GM21515 (cell line): ENCODE measurements around the gene PDZD4.

Source experiments
- ATAC-seq: cut with Tn5 transposase; IDR thresholded peaks from one replicate; pipeline ENCODE4 v1.9.1; 2021; ENCODE audit not compliant: unreplicated experiment

Gene PDZD4, protein sequence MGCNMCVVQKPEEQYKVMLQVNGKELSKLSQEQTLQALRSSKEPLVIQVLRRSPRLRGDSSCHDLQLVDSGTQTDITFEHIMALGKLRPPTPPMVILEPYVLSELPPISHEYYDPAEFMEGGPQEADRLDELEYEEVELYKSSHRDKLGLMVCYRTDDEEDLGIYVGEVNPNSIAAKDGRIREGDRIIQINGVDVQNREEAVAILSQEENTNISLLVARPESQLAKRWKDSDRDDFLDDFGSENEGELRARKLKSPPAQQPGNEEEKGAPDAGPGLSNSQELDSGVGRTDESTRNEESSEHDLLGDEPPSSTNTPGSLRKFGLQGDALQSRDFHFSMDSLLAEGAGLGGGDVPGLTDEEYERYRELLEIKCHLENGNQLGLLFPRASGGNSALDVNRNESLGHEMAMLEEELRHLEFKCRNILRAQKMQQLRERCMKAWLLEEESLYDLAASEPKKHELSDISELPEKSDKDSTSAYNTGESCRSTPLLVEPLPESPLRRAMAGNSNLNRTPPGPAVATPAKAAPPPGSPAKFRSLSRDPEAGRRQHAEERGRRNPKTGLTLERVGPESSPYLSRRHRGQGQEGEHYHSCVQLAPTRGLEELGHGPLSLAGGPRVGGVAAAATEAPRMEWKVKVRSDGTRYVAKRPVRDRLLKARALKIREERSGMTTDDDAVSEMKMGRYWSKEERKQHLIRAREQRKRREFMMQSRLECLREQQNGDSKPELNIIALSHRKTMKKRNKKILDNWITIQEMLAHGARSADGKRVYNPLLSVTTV

DNA sequence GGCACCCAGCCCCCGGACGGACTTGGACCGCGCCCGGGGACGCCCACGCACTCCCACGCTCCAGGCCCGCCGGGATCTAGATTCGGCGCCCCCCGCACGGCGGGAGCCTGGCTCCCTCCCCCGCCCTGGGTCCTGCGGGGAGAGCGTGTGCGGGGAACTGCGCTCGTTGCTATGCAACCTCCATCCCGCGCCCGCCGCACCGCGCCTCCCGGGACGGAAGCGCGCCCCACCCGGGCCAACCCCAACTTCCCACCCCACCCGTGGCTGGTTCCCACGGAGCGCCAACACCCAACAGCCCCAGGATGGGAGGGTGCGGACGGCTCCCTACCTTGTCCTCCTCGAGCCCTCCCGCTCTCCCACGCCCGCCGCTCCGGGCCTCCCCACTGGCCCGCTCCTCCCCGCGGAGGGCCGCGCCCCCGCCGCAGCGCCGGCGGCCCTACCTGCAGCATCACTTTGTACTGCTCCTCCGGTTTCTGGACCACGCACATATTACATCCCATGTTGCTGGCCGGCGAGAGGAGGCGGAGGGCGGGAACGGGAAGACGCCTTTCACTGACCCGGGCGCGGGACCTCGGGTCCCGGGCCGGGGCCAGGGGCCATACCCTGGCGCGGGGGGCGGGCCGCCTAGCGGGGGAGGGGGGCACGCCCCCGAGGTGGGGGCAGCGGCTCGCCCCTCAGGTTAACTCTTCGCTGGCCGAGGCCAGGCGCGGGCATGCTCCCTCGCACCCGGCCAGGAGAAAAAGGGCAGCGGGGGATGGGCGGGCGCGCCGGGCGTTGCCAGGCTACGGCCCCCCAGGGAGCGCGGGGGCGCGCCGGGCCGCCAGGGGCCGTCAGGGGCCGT is at the start of gene PDZD4:
PDZD4 (minus strand) TSS at position 746 of the 841 bp plus-strand sequence; CDS start at position 500, 246 bp downstream.
- no peak for ATAC-seq

DNA sequence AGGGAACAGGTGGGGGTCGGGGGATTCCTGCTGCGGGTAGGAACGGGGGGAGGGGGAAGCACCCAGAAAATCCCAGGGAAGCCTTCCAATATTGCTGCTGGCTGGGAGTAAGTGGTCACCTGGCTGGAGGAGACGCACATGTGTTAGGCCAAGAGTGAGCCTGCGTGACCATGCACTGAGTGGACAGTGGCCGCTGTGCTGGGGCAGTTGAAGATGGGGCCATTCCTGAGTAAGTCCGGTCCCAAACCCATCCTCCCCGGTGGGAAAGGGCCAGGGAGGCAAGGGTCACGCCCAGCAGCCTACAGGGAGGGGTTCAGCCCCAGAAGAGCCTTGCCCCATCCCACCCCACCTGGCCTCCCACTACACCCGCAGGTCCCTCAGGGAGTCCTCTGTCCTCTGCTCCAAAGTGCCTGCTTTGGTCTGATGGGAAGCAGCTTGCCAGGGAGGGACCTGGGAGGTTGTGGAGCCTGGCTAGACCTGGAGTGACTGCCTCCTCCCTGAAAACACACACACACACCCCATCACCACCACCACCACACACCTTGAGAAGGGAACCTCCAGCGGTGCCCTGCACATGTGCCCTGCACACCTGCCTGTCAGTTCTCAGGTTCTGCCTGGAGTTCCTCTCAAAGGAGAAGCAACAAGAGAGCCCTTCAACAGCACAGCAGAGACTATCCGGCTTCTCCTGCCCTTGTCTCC is 49.5 kb upstream of the PDZD4 start:
- ATAC-seq = no peak

DNA sequence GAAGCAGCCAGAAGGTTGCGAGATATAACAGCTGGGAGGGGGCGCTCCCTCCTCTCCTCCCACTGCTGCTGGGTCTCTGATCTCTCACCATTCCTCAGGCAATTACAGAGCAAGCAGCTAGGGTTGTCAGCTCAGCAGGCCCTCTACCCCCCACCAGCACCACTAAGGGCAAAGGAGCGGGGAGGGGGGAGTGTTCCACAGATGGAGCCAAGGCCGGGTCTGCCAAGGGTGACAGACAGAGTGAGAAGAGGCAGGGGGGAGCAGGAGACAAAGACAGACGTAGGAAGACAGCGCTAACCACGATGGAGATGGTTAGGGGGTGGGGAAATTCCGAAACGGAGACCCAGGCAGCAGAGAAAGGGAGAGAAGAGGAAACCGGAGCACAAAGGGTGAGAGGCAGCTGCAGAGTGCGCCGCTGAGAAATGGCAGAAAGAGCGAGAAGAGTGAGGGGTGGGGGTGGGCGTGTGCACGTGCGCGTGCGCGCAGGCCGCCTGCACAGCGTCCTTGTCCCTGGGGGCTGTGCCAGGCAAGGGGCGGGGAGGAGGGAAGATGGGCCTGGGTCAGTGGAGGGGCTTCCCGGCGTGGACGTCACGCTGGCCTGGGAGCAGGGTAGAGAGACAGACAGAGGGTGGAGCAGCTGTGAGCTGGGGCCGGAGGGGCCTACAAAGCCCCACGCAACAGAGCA is 48.8 kb upstream of the PDZD4 start:
- no peak for ATAC-seq

DNA sequence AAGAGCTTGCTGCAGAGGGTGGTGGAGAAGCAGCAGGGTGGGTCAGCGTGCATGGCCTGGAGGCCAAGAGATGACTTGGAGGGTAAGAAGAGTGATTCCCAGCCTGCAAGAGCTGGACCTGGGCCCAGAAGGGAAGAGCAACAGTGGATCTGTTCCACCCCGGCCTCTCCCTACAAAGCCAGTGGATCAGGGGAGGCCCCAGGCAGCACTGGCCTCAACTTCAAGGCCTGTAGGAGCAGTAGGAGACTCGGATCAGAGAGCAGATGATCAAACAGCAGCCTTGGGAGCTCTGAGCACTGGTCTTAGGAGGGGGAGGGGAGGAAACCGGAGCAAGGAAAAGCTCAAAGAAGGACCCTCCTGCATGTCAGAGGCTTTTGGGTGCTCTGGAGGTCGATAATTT is 48.0 kb upstream of the PDZD4 start:
- no peak for ATAC-seq

DNA sequence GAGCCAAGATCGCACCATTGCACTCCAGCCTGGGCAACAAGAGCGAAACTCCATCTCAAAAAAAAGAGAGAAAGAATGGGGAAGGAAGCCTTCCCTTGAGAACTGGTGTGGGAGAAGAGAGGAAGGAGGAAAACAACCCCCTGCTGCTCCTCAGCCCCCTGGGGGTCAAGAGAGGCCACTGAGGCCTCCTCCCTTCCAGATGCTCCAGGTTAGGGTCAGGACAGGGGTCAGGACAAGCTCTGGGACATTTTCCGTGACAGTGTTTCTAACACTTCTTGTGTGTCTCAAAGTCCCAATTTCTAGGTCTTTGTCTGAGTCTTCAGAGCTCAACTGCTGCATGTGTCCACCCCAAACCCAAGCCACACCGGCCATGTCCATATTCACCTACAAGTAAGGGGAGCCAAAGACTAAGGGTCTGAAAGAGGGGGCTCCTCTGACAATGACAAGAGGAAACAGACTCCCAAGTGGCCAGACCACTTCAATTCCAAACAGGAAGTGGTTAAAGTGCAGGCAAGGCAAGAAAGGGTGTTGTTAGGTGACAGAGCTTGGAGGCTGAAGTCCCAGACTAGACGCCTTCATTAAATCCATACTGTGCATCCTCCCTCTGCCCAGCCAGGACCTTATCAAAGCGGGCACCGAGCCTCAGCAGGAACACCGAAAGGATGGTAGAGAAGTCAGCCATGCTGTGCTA is 47.4 kb upstream of the PDZD4 start:
- ATAC-seq = no peak

DNA sequence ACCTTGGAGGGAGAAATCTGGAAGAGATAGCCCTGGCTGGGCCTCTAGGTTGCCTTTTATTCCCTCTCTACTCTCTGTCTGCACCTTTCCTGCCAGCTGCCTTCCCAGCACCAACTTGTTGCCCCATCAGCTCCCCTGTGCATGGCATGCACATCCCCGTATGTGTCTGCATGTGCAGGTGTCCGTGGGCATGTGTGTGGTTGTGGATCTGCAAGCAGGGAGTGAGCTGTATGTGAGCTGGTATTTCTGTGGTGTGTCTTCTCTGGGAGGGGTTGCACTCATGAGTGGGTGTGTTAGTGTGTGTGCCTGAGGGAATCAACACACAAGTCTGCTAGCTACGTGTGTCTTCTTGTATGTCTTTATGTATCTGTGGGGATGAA is 45.8 kb upstream of the PDZD4 start:
- no peak for ATAC-seq

DNA sequence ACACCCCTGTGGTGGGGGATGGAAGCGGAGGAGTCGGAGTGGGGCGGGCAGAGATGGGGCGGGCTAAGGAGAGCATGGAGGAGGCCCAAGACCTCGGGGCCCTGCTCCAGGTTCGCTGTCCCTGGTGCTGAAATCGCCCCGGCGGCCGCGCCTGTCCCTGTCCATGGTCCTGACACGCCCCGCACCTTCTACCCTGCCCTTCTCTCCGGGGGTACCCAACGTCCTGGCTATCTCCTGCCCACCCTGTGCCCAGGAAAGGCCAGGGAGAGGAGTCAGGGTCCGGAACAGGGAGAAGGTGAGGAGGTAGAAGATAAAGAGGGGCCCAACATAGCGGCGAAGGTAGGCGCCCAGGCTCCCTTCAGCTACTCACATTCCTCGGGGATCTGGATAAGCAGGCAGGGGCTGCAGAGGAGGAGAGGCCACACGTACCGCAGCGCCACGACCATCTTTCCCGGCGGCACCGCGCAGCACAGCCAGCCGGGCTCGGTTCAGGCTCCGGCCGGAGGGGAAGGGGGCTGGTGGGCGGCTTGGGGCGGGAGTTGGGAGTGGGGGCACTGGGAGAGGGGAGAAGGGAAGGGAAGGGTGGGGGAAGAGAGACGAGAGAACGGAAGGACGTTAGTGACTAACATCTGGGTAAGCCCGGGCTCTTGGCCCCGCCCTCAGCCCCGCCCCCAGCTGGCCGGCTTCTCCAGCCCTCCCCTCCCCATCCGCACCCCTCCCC is 45.2 kb upstream of the PDZD4 start:
- no peak for ATAC-seq

DNA sequence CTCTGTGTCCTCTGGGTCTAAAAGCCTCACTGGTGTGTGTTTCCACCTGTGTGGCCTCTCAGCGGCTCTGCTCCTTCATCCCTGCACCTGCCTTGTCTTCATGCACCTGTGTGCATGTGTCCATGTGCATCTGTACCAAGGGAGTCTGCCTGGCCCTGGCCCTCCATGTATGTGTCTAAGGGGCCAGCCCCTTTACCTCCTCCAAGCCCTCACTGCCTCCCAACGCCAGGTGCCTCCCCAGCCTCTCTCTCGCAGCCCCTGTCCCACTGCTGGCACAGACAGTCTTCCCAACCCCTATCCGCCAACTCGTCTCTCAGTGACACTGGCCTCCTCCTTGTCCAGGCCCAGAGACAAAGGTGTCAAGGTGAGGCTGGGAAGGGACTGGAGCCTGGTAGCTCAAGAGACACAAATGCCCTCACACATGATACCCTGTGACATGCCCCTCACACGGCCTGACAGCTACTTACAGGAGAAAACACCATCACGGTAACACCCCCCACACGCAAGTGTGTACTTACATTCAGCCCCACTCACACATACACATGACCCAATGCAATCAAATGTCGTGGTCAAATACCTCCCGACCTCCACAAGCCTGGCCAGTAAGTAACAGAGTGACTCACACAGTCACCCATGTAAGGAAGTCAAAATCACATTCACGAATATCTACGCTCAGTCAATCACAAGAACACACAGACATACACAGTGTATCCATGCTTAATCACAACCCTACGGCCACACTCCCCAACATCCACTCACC is 44.2 kb upstream of the PDZD4 start:
- no peak for ATAC-seq

DNA sequence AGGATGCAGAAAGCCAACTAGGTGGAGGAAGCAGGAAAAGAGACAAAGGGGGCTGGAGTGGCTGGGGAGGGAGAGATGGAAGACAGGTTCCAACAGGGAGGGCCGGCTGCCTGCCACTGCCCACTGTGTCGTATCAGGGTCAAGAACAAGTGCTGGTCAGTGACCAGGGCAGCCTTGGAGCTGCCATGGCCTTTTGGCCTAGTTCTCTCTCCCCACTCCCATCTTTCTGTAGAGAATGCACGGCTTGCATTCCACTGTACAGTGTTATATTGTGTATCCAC is 43.7 kb upstream of the PDZD4 start:
- no peak for ATAC-seq

DNA sequence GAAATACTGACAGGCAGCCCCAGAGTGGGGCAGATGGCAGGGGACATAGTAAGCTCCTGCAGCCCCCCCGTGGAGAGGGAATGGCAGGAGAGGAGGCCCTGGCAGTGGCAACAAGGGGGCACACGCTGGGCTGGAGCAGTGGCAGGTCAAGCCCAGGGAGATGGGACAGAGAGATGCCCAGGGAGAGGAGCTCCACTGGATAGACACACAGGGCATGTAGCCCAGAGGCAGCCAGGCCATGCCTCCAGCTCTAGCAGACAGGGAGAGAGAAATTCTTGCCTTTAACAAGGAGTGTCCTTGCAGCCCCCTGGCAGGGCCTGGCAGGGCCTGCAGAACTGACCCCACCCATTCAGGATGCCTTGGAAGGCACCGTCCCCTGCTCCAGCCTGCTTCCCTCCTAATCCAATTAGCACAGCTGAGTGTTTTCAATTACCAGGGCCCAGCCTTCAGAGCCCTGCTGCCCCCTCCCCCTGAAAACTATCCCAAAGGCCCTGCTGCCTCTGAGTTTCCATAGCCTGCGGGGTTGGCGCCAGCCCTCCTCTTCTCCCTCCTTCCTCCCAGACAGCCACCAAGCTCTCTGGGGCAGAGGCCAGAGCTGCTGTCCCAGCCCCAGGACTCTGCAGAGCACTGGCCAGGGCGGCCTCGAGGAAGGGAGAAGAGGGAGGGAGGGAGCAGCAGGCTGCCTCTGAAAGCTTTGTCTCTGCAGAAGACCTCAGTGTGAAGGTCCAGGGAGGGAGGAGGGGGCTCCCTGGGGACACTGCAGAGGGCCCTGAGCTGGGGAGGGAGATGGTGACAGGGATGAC is 43.1 kb upstream of the PDZD4 start:
- no peak for ATAC-seq

DNA sequence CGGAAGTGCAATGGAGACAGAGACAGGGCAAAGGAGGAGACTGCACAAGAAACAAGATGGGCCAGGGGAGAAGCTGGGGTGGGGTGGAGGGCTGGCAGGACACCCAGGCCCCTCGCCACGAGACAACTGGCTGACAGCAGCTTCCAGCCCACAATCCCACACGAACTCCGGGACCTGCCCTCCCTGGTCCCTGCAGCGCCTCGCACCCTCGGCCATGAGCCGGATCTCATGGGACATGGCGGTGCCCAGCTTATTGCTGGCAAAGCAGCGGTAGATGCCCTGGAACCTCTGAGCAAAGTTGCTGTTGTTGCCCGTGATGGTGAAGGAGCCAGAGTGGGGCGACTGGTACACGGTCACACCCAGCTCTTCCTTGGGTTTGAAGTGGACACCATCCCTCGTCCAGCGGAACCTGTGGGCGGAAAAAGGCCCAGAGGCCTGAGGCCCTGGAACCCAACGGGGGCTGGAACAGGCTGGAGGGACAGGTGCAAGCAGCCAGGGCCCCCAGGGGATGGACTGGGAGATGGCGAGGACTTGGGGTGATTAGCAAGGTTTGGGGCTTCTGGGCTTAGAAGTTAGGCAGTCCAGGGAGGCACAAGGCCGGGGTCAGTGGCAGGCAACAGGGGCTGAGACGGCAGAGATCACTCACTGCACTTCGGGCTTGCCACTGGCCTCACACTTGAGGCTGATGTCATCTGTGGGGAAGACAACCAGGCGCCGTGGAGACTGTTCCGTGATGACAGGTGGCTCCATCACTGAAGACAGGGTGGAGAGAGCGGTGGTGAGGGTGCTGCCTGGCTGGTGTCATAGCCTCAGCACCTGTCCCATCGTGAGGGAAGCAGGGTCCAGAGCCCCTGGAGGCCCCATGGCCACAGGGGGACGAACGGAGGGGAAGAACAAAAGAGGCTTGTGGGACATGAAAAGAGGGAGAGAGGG is 41.9 kb upstream of the PDZD4 start:
- no peak for ATAC-seq

DNA sequence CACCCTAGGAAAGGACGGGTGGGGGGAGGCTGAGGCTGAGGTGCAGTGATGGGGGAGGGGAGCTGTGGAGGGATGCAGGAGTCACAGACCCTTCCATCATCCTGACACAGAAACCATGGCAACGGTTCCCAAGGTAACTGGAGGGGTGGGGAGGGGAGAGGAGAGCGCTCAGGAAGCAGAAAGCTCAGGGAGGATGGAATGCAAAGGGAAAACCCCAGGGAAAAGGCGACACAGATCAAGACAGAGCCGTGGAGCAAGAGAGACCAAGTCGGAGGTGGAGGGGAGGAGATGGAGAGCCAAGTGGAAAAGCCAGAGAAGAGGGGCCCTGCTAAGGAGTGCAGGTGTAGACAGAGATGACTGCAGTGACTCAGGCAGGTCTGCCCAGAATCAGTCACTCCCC is 41.1 kb upstream of the PDZD4 start:
- ATAC-seq = no peak

DNA sequence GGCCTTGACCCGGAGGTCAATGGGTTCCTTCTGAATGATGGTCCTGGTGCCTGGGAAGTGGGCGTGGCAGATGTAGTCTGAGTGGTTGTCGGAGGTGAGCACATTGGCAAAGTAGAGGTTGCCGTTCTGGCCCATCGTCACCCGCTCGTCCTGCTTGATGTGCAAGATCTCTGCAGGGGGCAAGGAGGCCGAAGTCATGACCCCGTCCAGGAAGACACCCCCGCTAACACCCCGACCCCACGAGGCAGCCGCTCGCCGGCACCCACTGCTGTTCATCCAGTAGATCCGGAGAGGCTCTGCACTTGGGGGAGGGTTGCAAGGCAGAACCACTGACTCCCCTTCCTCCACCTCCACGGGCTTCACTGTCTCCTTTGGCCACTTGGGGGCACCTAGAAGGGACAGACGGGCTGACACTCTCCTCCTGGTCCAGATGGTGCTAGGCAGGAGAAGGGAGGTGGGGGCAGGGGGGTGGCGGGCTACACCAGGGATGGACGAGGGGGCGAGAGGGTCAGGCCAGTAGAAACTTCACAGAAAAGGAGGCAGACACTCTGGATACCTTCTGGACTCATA is 40.5 kb upstream of the PDZD4 start:
- no peak for ATAC-seq

DNA sequence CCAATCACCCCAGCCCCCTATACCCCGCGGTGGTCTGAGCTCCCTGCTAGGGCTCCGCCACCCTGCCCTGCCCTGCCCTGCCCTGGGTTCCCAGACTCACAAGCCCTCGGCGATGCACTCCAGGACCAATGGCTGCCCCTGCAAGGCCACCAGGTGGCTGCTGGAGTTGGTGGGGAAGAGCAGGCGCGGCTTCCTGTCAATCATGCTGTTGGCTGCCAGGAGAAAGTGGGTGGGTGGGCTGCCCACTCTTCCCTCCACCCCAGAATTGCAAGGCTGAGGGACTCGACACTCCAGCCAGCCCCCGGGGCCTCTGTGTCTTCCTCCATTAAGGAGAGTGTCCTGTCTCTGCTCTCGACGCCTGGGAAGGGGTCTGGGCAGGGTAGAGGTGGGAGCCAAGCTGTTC is 39.9 kb upstream of the PDZD4 start:
- ATAC-seq = no peak

DNA sequence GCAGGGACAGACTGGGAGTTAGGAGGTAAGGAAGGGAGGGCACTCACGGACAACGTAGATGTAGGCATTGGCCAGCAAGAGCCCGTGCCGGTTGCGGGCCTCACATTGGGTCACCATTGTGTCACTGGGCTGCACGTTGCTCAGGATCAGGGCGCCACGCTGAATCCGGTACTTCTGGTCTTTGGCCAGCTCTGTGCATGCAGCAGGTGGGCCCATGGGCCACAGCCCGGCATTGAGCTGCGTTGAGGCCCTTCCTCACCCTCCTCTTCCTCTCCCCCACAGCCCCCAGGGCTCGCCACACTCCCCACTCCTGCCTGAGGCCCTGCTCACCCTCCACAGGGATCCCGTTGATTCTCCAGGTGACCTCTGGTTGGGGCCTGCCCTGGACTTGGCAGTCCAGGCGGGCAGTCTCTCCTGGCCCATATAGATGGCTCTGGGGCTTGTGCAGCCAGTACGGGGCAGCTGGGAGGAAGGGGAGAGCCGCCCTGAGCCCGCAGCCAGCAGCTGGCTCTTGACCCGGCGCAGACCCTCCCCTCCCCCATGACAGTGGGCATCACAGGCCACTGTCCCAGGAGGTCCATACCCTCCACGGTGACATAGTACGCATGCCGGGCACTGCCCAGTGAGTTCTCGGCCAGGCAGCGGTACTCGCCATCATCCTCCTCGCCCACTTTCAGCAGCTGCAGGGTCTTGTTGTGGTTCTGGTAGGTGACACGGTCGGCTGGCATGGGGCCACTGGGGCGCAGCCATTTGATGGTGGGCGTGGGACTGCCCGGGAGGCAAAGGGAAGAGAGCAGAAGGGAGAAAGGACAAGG is 39.3 kb upstream of the PDZD4 start:
- no peak for ATAC-seq
